Esophagus squamous epithelium (tissue), 4 donors: ENCODE measurements around the gene SPARCL1.

ENCODE experiments used
- CTCF ChIP-seq, 6 experiments: fragments of 450-650 bp in 4 of 6; fragments of 200-600 bp in 2 of 6; sonication (generic) in 2 of 6; IDR thresholded peaks; one replicate each; pipeline ENCODE4 v1.5.1; 2016 to 2019; ENCODE audit warnings: antibody characterized with exemption in 6 of 6, mild to moderate bottlenecking in 4 of 6, moderate library complexity in 4 of 6
- POLR2A ChIP-seq, 4 donors: fragments of 450-650 bp; IDR thresholded peaks; one replicate each; pipeline ENCODE4 v1.6.1; 2017; ENCODE audit warnings: antibody characterized with exemption in 4 of 4, mild to moderate bottlenecking in 4 of 4, moderate library complexity in 3 of 4

- TF ChIP-seq CTCF (IDR thresholded peaks at IDR 0.05) (no peak), POLR2A (IDR thresholded peaks at IDR 0.05) (no peak)
Measured at GRCh38 chr4:87541521-87541920, 12.3 kb upstream of the SPARCL1 start.
